HL-60 (cell line): Measurements from ENCODE around the gene EVI5L.

Experiments
- GABPA ChIP-seq: IDR thresholded peaks from 2 replicates; pipeline ENCODE4 v1.6.1; 2012; ENCODE audit warnings: low read depth
- POLR2AphosphoS5 ChIP-seq: IDR thresholded peaks from 2 replicates; pipeline ENCODE4 v1.6.1; 2012; ENCODE audit warnings: low read depth
- REST ChIP-seq: IDR thresholded peaks from 2 replicates; pipeline ENCODE4 v1.6.1; 2012; ENCODE audit warnings: low read depth; ENCODE audit not compliant: insufficient replicate concordance
- TF ChIP-seq, protein P1 (sequence below): IDR thresholded peaks from one replicate; pipeline ENCODE4 v1.5.1; 2011; ENCODE audit warnings: low read length, control low read depth, inconsistent platforms; ENCODE audit not compliant: insufficient read depth

GRCh38 chr19:7907122-7907521 lies 77.1 kb downstream of the EVI5L start:
- TF ChIP-seq POLR2AphosphoS5 (no peak), GABPA (no peak), REST (no peak)
- TF ChIP-seq, protein P1, sequence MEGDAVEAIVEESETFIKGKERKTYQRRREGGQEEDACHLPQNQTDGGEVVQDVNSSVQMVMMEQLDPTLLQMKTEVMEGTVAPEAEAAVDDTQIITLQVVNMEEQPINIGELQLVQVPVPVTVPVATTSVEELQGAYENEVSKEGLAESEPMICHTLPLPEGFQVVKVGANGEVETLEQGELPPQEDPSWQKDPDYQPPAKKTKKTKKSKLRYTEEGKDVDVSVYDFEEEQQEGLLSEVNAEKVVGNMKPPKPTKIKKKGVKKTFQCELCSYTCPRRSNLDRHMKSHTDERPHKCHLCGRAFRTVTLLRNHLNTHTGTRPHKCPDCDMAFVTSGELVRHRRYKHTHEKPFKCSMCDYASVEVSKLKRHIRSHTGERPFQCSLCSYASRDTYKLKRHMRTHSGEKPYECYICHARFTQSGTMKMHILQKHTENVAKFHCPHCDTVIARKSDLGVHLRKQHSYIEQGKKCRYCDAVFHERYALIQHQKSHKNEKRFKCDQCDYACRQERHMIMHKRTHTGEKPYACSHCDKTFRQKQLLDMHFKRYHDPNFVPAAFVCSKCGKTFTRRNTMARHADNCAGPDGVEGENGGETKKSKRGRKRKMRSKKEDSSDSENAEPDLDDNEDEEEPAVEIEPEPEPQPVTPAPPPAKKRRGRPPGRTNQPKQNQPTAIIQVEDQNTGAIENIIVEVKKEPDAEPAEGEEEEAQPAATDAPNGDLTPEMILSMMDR = no peak
